WERI-Rb-1 (cell line): ENCODE data around the gene TMOD1.

Experiments used
- DNase-seq: peaks from one replicate; pipeline ENCODE4 v3.0.0-alpha.2; 2020
- H3K27ac ChIP-seq: fragments of 250-450 bp; sonication (Bioruptor Pico); 2 replicates; pipeline ENCODE4 v1.5.1; 2020; ENCODE audit warnings: mild to moderate bottlenecking, moderate library complexity
- H3K27me3 ChIP-seq: fragments of 250-450 bp; sonication (Bioruptor Pico); 2 replicates; pipeline ENCODE4 v1.5.1; 2021; ENCODE audit warnings: mild to moderate bottlenecking, low read depth, moderate library complexity; ENCODE audit not compliant: insufficient read depth, severe bottlenecking
- H3K36me3 ChIP-seq: fragments of 250-450 bp; sonication (Bioruptor Pico); 2 replicates; pipeline ENCODE4 v1.5.1; 2020; ENCODE audit warnings: mild to moderate bottlenecking, moderate library complexity
- H3K4me3 ChIP-seq: 2 replicates; pipeline ENCODE4 v1.5.1; 2011; ENCODE audit warnings: low read depth, mild to moderate bottlenecking, control low read depth, low read length
- H3K9me3 ChIP-seq: fragments of 250-450 bp; sonication (Bioruptor Pico); 2 replicates; pipeline ENCODE4 v1.5.1; 2021; ENCODE audit warnings: mild to moderate bottlenecking, moderate library complexity; ENCODE audit not compliant: severe bottlenecking
- TF ChIP-seq, protein P1 (sequence below): IDR thresholded peaks from 2 replicates; pipeline ENCODE4 v1.5.1; 2011; ENCODE audit warnings: low read depth, mild to moderate bottlenecking, control low read depth, inconsistent platforms, low read length

TMOD1 gene

DNA sequence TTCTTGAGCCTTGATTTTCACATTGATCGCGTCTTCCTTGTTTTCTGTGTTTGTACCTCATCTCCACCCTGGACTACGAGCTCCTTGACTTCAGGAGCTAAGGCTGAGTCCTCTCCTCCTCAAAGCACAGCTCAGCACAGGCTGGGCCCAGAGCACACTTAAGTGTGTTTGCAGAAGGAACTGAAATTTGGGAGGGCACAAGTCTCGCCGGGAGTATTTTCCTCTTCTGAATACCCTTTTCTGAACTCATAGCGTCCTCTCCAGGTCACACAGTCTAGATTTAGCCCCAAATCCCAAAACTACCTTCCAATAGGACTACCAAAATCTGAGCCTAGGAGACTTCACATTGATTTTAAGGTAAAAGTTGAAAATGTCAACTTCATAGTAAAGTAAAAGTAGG lies 90.1 kb downstream of the TMOD1 start:
- no peak for DNase-seq
- no peak overlapping the region for H3K4me3 ChIP-seq
- no peaks in the 10 kb centered on the region for H3K36me3 ChIP-seq
- no peaks in the 10 kb centered on the region for H3K27me3 ChIP-seq
- H3K27ac ChIP-seq, result no peak overlapping the region
- TF ChIP-seq, protein P1, sequence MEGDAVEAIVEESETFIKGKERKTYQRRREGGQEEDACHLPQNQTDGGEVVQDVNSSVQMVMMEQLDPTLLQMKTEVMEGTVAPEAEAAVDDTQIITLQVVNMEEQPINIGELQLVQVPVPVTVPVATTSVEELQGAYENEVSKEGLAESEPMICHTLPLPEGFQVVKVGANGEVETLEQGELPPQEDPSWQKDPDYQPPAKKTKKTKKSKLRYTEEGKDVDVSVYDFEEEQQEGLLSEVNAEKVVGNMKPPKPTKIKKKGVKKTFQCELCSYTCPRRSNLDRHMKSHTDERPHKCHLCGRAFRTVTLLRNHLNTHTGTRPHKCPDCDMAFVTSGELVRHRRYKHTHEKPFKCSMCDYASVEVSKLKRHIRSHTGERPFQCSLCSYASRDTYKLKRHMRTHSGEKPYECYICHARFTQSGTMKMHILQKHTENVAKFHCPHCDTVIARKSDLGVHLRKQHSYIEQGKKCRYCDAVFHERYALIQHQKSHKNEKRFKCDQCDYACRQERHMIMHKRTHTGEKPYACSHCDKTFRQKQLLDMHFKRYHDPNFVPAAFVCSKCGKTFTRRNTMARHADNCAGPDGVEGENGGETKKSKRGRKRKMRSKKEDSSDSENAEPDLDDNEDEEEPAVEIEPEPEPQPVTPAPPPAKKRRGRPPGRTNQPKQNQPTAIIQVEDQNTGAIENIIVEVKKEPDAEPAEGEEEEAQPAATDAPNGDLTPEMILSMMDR, result no peak
- peaks cover 2% of the 10 kb centered on the region for H3K9me3 ChIP-seq

DNA sequence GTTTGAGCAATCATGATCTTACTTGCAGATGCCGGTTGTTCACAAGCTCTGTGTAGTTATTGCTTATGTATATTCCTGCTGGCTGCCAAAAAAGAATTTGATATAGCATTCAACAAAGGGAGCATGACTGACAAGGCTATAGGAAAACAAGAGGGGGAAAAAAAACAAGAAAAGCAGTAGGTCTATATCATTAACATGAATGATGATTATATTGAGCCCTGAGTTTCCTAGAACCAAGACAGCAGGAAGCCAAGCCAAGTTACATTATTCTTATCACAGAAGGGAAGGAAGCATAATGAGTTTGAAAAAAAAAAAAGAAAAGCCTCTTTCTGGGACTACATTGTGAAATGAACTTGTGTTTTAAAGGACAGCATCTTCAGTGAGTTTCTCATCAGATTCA lies 90.7 kb downstream of the TMOD1 start:
- DNase-seq, result no peak
- no peak overlapping the region for H3K27ac ChIP-seq
- TF ChIP-seq, protein P1, result no peak
- no peaks in the 10 kb centered on the region for H3K27me3 ChIP-seq
- H3K4me3 ChIP-seq, result no peak overlapping the region
- H3K9me3 ChIP-seq, result no peaks in the 10 kb centered on the region
- no peaks in the 10 kb centered on the region for H3K36me3 ChIP-seq

DNA sequence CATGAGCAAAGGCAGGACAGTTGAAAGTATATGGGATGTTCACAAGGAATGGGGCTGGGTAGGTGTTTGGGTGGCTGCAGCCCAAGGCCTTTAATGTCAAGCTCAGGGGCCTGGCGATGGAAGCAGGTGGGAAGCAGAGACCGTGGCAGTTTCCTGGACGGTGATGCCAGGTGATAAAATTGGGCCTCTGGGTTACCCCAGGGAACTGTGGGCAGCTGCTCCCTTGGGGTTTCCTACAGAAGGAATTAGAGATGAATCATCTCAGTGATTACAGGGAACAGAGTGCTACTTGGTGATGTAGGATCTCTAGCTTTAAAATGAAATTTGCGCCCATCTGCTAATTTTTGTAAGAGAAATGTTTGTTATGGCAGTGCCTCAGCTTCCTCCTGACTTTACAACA lies 92.5 kb downstream of the TMOD1 start:
- H3K27me3 ChIP-seq, result no peaks in the 10 kb centered on the region
- DNase-seq, result no peak
- H3K36me3 ChIP-seq, result no peaks in the 10 kb centered on the region
- no peaks in the 10 kb centered on the region for H3K9me3 ChIP-seq
- no peak overlapping the region for H3K27ac ChIP-seq
- TF ChIP-seq, protein P1, result no peak
- no peak overlapping the region for H3K4me3 ChIP-seq

DNA sequence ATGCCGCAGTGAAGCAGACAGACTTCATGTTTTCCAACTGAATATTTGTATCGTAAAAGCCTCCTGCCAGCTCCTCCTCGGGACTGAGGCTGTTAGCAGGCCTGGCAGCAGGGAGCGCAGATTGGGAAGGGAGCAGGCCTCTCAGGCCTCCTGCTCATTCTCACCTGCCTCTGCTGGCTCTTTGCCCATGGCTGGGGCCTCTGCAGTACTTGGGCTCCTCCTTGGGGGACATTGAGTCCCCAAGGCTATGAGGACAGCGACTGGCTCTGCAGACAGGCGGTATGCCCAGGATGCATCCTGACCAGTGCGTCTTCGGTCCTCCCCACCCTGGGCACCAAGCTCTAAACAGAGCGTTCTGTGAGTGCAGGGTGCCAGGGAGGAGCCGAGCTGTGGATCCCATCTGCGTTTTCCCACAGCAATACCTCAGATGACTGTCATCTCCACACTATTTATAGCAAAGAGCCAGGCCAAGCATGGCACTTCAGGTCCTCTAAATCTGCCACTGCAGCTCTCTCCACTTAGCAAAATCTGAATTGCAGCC lies 93.0 kb downstream of the TMOD1 start:
- TF ChIP-seq, protein P1, result no peak
- Histone ChIP-seq H3K9me3 (no peaks in the 10 kb centered on the region), H3K4me3 (no peak overlapping the region), H3K27me3 (no peaks in the 10 kb centered on the region), H3K36me3 (no peaks in the 10 kb centered on the region), H3K27ac (no peak overlapping the region)
- DNase-seq, result no peak

DNA sequence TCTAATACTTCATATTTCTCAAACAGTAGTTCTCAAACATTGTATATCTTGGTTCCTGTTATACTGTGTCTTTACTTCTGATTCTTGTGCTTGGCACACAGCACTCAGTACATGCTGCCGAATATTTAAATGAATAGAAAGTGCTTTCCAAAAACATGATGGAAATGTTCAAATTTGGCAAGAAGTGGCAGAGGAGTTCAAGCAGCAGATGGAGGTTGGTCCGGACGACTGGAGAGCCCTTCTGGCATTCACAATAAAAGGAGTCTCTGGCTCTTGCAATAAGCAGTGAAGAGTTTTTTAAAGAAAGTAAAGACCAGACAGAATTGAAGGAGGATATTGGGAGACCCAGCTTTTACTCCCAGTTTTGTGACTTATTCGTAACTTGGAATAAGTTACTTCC lies 95.4 kb downstream of the TMOD1 start:
- no peak for DNase-seq
- no peak overlapping the region for H3K27ac ChIP-seq
- H3K4me3 ChIP-seq, result no peak overlapping the region
- TF ChIP-seq, protein P1, result no peak
- H3K27me3 ChIP-seq, result no peaks in the 10 kb centered on the region
- peaks cover 24% of the 10 kb centered on the region for H3K36me3 ChIP-seq
- no peaks in the 10 kb centered on the region for H3K9me3 ChIP-seq
